Upper lobe of left lung (tissue), 6 donors: Measurements from ENCODE around the gene ADAMTS16. TPM values are rescaled to one million over a fixed set of nuclear protein-coding genes. Genes with fewer than 3 reads are reported as not detected.

Source experiments
- ATAC-seq, 2 donors: fragments of 200-7000 bp; cut with Tn5 transposase; one replicate each; pipeline ENCODE4 v1.9.1; 2022; ENCODE audit warnings: mild to moderate bottlenecking in 2 of 2, moderate library complexity in 2 of 2; ENCODE audit not compliant: low FRiP score in 2 of 2
- DNase-seq, 2 donors: peaks; one replicate each; pipeline ENCODE4 v3.0.0-alpha.2; 2019 to 2020
- H3K27ac ChIP-seq, 4 donors: fragments of 200-600 bp; sonication (generic); one replicate each; pipeline ENCODE4 v1.5.1; 2016 to 2019
- H3K27me3 ChIP-seq, 4 donors: fragments of 200-600 bp; sonication (generic); one replicate each; pipeline ENCODE4 v1.5.1; 2017 to 2019
- H3K36me3 ChIP-seq, 4 donors: fragments of 200-600 bp; sonication (generic); one replicate each; pipeline ENCODE4 v1.5.1; 2016 to 2019
- H3K4me1 ChIP-seq, 4 donors: fragments of 200-600 bp; sonication (generic); one replicate each; pipeline ENCODE4 v1.5.1; 2018 to 2019
- H3K4me3 ChIP-seq, 4 donors: fragments of 200-600 bp; sonication (generic); one replicate each; pipeline ENCODE4 v1.5.1; 2017 to 2019; ENCODE audit warnings: mild to moderate bottlenecking in 2 of 4, moderate library complexity in 1 of 4
- H3K9me3 ChIP-seq, 4 donors: fragments of 200-600 bp; sonication (generic); one replicate each; pipeline ENCODE4 v1.5.1; 2018 to 2019
- EP300 ChIP-seq, 4 donors: sonication (generic); formaldehyde crosslinking; IDR thresholded peaks; one replicate each; pipeline ENCODE4 v1.5.1; 2017; ENCODE audit warnings: antibody characterized with exemption in 4 of 4, control low read depth in 2 of 4
- POLR2A ChIP-seq, 4 donors: fragments of 450-650 bp; IDR thresholded peaks; one replicate each; pipeline ENCODE4 v1.5.1; 2016 to 2017; ENCODE audit warnings: antibody characterized with exemption in 4 of 4, mild to moderate bottlenecking in 2 of 4
- POLR2AphosphoS5 ChIP-seq, 2 donors: sonication (generic); formaldehyde crosslinking; IDR thresholded peaks; one replicate each; pipeline ENCODE4 v1.5.1; 2017; ENCODE audit warnings: antibody characterized with exemption in 2 of 2
- WGBS, 2 donors: methylation state at CpG; one replicate each; pipeline ENCODE4 v1.1.5; 2017 to 2018; 5-methylcytosine and 5-hydroxymethylcytosine counted together
- total RNA-seq, 6 donors: library from RNA; depleted of rRNA in 4 of 6; stranded (reverse); fragments of >200 nt in 4 of 6; gene quantifications; one replicate each; pipeline versions ENCODE4 v1.1.0 to v1.2.1, GENCODE V29; 2016 to 2021
- TF ChIP-seq, protein P1 (sequence below), 6 experiments: fragments of 450-650 bp in 4 of 6; fragments of 200-600 bp in 2 of 6; sonication (generic) in 2 of 6; IDR thresholded peaks; one replicate each; pipeline ENCODE4 v1.5.1; 2016 to 2019; ENCODE audit warnings: antibody characterized with exemption in 6 of 6
- donor health status: DM: no; HTN: no; CAD: no; lungs with moderate emphysema.
- donor health status: DM: no; HTN: yes; CAD: no; lungs with severe emphysema.

Gene ADAMTS16
- total RNA-seq, 6 donors from 2014 or later: 0.29 to 3.0 TPM; not detected in 4

GRCh38 chr5:5320062-5320805 is 180.1 kb downstream of the ADAMTS16 start:
- no peak for ATAC-seq
- H3K9me3 ChIP-seq: no peaks in the 10 kb centered on the region
- H3K27ac ChIP-seq: no peak overlapping the region
- no peak overlapping the region for H3K4me3 ChIP-seq
- no peaks in the 10 kb centered on the region for H3K4me1 ChIP-seq
- H3K27me3 ChIP-seq: no peaks in the 10 kb centered on the region
- TF ChIP-seq EP300 (IDR thresholded peaks at IDR 0.05) (no peak), POLR2AphosphoS5 (IDR thresholded peaks at IDR 0.05) (no peak), POLR2A (IDR thresholded peaks at IDR 0.05) (no peak)
- TF ChIP-seq, protein P1, sequence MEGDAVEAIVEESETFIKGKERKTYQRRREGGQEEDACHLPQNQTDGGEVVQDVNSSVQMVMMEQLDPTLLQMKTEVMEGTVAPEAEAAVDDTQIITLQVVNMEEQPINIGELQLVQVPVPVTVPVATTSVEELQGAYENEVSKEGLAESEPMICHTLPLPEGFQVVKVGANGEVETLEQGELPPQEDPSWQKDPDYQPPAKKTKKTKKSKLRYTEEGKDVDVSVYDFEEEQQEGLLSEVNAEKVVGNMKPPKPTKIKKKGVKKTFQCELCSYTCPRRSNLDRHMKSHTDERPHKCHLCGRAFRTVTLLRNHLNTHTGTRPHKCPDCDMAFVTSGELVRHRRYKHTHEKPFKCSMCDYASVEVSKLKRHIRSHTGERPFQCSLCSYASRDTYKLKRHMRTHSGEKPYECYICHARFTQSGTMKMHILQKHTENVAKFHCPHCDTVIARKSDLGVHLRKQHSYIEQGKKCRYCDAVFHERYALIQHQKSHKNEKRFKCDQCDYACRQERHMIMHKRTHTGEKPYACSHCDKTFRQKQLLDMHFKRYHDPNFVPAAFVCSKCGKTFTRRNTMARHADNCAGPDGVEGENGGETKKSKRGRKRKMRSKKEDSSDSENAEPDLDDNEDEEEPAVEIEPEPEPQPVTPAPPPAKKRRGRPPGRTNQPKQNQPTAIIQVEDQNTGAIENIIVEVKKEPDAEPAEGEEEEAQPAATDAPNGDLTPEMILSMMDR (IDR thresholded peaks at IDR 0.05): no peak
- DNase-seq: no peak
- no peaks in the 10 kb centered on the region for H3K36me3 ChIP-seq
- WGBS, 2 donors: 75 to 81% methylated on average over 15 of the region's 15 CpGs

DNA sequence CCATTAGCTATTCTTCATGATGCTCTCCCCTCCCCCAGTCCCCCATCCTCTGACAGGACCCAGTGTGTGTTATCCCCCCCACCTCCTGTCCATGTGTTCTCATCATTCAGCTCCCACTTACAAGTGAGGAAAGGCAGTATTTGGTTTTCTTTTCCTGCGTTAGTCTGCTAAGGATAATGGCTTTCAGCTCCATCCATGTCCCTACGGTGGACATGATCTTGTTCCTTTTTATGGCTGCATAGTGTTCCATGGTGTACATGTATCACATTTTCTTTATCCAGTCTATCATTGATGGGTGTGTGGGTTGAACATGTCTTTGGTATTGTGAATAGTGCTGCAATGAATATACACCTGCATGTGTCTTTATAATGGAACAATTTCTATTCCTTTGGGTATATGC is 181.0 kb downstream of the ADAMTS16 start:
- Histone ChIP-seq H3K4me1 (no peaks in the 10 kb centered on the region), H3K27ac (no peak overlapping the region), H3K9me3 (no peaks in the 10 kb centered on the region), H3K27me3 (no peaks in the 10 kb centered on the region), H3K4me3 (no peak overlapping the region), H3K36me3 (no peaks in the 10 kb centered on the region)
- TF ChIP-seq POLR2AphosphoS5 (IDR thresholded peaks at IDR 0.05): no peak
- TF ChIP-seq EP300 (IDR thresholded peaks at IDR 0.05): no peak
- TF ChIP-seq, protein P1 (IDR thresholded peaks at IDR 0.05): no peak
- DNase-seq: no peak
- 94 to 95% methylated on average over 2 of the region's 2 CpGs for WGBS, 2 donors
- ATAC-seq: no peak

- DNase-seq (no peak), ATAC-seq (no peak)
- TF ChIP-seq POLR2A (IDR thresholded peaks at IDR 0.05): no peak
- TF ChIP-seq POLR2AphosphoS5 (IDR thresholded peaks at IDR 0.05): no peak
- no peak for TF ChIP-seq EP300 (IDR thresholded peaks at IDR 0.05)
- TF ChIP-seq, protein P1 (IDR thresholded peaks at IDR 0.05): no peak
- Histone ChIP-seq H3K4me3 (no peak overlapping the region), H3K36me3 (no peaks in the 10 kb centered on the region), H3K9me3 (no peaks in the 10 kb centered on the region), H3K27me3 (no peaks in the 10 kb centered on the region), H3K27ac (no peak overlapping the region), H3K4me1 (no peaks in the 10 kb centered on the region)
- WGBS, 2 donors: 96 to 100% methylated on average over 2 of the region's 2 CpGs
These were observed 183.4 kb downstream of the ADAMTS16 start for GRCh38 chr5:5323551-5323950.

GRCh38 chr5:5326115-5326758 is 186.1 kb downstream of the ADAMTS16 start:
- Histone ChIP-seq H3K4me1 (peaks cover 4 to 10% (median 9%) of the 10 kb centered on the region in 4 donors), H3K27ac (no peak overlapping the region), H3K9me3 (no peaks in the 10 kb centered on the region), H3K4me3 (no peak overlapping the region), H3K36me3 (no peaks in the 10 kb centered on the region), H3K27me3 (no peaks in the 10 kb centered on the region)
- TF ChIP-seq, protein P1 (IDR thresholded peaks at IDR 0.05): no peak
- no peak for TF ChIP-seq EP300 (IDR thresholded peaks at IDR 0.05)
- DNase-seq (no peak), ATAC-seq (peak in 1 of 2 donors; percentile 36)
- 59 to 73% methylated on average over 9 of the region's 9 CpGs for WGBS, 2 donors
